ENCODE data around the gene C1orf167. TPM values are rescaled to one million over a fixed set of nuclear protein-coding genes. Genes with fewer than 3 reads are reported as not detected.

The C1orf167 gene
- total and polyA plus RNA-seq, 2 of the 13 experiments (the other 11 are each of a cell fraction or from before 2014, with no cell fraction given): not detected

DNA sequence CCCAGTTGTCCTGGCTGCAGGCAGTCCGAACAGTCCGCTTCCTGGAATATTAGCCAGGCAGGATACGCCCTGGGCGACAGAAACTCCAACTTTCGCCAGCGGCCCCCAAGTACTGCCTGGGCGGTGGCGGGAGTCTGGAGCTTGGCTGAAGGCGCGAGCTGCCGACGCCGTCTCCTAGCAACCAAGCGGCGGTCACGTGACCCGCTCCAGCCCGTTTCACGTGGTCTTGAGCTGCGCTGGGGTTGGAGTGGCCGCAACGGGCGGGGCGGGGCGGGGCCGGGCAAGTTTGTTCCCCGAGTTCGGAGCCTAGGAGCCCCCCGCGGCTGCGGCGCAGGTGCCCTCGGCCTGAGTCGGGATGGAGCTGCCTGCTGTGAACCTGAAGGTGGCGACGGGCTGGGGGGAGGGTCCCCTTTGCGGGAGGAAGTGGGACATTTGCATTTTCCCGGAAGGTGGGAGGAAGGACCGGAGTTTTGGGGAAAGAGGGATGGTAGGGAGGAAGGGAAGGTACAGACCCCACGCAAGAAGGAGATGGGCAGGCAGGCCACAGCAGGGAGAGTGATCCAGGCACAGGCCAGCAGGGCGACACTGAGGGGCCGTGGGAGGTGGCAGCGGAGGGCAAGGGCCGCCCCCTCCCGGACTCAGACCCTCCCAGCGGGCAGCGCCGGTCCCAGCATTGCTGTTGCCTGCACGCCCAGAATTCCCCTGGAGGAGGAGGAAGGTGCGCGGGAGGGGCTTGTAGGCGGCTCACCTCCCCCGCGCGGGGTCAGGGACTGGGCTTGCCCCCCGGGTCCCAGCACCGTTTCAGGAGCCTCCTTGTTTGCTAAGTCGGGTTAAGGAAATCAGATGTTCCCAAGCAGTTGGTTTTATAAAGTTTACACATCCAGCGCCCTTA lies 25.9 kb upstream of the C1orf167 start, which contains the start of gene AGTRAP (continued):
- TF ChIP-seq, protein P1, sequence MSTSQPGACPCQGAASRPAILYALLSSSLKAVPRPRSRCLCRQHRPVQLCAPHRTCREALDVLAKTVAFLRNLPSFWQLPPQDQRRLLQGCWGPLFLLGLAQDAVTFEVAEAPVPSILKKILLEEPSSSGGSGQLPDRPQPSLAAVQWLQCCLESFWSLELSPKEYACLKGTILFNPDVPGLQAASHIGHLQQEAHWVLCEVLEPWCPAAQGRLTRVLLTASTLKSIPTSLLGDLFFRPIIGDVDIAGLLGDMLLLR (CRISPR knock-in tag; IDR thresholded peaks at IDR 0.05): no peak
- peak; percentile 11; the same call in 1 of the 2 replicates for TF ChIP-seq ZNF772 (CRISPR knock-in tag; IDR thresholded peaks at IDR 0.05)
- TF ChIP-seq TOPORS (CRISPR knock-in tag; IDR thresholded peaks at IDR 0.05): no peak
- TF ChIP-seq ZNF670 (CRISPR knock-in tag; IDR thresholded peaks at IDR 0.05; ENCODE audit: borderline replicate concordance): peak; percentile 73
- TF ChIP-seq, protein P2, sequence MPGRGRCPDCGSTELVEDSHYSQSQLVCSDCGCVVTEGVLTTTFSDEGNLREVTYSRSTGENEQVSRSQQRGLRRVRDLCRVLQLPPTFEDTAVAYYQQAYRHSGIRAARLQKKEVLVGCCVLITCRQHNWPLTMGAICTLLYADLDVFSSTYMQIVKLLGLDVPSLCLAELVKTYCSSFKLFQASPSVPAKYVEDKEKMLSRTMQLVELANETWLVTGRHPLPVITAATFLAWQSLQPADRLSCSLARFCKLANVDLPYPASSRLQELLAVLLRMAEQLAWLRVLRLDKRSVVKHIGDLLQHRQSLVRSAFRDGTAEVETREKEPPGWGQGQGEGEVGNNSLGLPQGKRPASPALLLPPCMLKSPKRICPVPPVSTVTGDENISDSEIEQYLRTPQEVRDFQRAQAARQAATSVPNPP (CRISPR knock-in tag; IDR thresholded peaks at IDR 0.05): 0 out of 2 replicates have a peak, but pooled peaks have one; percentile 17
- TF ChIP-seq FOXC1 (CRISPR knock-in tag; IDR thresholded peaks at IDR 0.05; ENCODE audit: borderline replicate concordance): peak; percentile 88; the same call in 1 of the 2 replicates
- TF ChIP-seq SALL1 (CRISPR knock-in tag; IDR thresholded peaks at IDR 0.05): peak; percentile 58; the same call in 1 of the 2 replicates
- TF ChIP-seq RBM39 (IDR thresholded peaks at IDR 0.05; ENCODE audit: low read depth, low read length, poor library complexity, severe bottlenecking): peak; percentile 35
- peak; percentile 81; the same call in 1 of the 2 replicates for TF ChIP-seq U2AF2 (IDR thresholded peaks at IDR 0.05; ENCODE audit: low read depth, low read length)
- TF ChIP-seq PAWR (CRISPR knock-in tag; IDR thresholded peaks at IDR 0.05; ENCODE audit: borderline replicate concordance): 0 out of 2 replicates have a peak, but pooled peaks have one; percentile 60
- no peak for TF ChIP-seq ZBTB21 (CRISPR knock-in tag; IDR thresholded peaks at IDR 0.05)
- no peak for TF ChIP-seq ZNF615 (CRISPR knock-in tag; IDR thresholded peaks at IDR 0.05; ENCODE audit: borderline replicate concordance)
- TF ChIP-seq SP5 (CRISPR knock-in tag; IDR thresholded peaks at IDR 0.05; ENCODE audit: borderline replicate concordance, low read depth): no peak
- peak; percentile 30; the same call in 1 of the 2 replicates for TF ChIP-seq ARID5B (CRISPR knock-in tag; IDR thresholded peaks at IDR 0.05)
- TF ChIP-seq GATA4 (IDR thresholded peaks at IDR 0.05; ENCODE audit: borderline replicate concordance, low read depth): 0 out of 2 replicates have a peak, but pooled peaks have one; percentile 5
- TF ChIP-seq HES4 (CRISPR knock-in tag; IDR thresholded peaks at IDR 0.05; ENCODE audit: borderline replicate concordance): 0 out of 2 replicates have a peak, but pooled peaks have one; percentile 55
- no peak for TF ChIP-seq MTA3 (CRISPR knock-in tag; IDR thresholded peaks at IDR 0.05)
- peak; percentile 46; the same call in 1 of the 2 replicates for TF ChIP-seq ZNF543 (CRISPR knock-in tag; IDR thresholded peaks at IDR 0.05)
- TF ChIP-seq TCF12 (IDR thresholded peaks at IDR 0.05): no peak
- TF ChIP-seq TCF12 (CRISPR knock-in tag; IDR thresholded peaks at IDR 0.05): no peak
- no peak for TF ChIP-seq ZNF703 (CRISPR knock-in tag; IDR thresholded peaks at IDR 0.05; ENCODE audit: borderline replicate concordance)
- 0 out of 2 replicates have a peak, but pooled peaks have one; percentile 13 for TF ChIP-seq MED13 (CRISPR knock-in tag; IDR thresholded peaks at IDR 0.05)
- TF ChIP-seq ZSCAN31 (CRISPR knock-in tag; IDR thresholded peaks at IDR 0.05; ENCODE audit: low read depth): 0 out of 2 replicates have a peak, but pooled peaks have one; percentile 42

Measured in HepG2 (cell line).